Measurements from ENCODE around the gene PPEF2.
"Not testable (repeated sequence)": the region's sequence is repeated elsewhere in the genome, so short reads cannot be mapped to it uniquely, and the experiment has no call there.

Gene PPEF2

GRCh38 chr4:75902352-75902751 is at the start of gene PPEF2:
Gene PPEF2 (minus strand): TSS chr4:75902452. CDS start chr4:75896325, 6,127 bp downstream.
- no peak within 1 kb of the TSS for H3K9ac ChIP-seq (ENCODE audit: low read length in 5 of 5)
- H3K4me3 ChIP-seq (ENCODE audit: low read depth in 1 of 5, low read length in 5 of 5) = no peak within 1 kb of the TSS
- no peaks in the 10 kb centered on the region for H3K4me1 ChIP-seq (ENCODE audit: control insufficient read depth in 5 of 5, insufficient read depth in 5 of 5, low read length in 5 of 5)
- no peak within 1 kb of the TSS for H3K27ac ChIP-seq (ENCODE audit: low read depth, low read length)
- no peaks in the 10 kb centered on the region for H3K36me3 ChIP-seq (ENCODE audit: control insufficient read depth in 5 of 5, insufficient read depth in 5 of 5, low read length in 5 of 5)
- no peaks in the 10 kb centered on the region for H3K9me3 ChIP-seq (ENCODE audit: control insufficient read depth in 5 of 5, low read length in 5 of 5)
- H3K27me3 ChIP-seq (ENCODE audit: control insufficient read depth in 5 of 5, insufficient read depth in 4 of 5, low read length in 5 of 5) = peaks cover 0 to 2% (median 0%) of the 10 kb centered on the region in 5 donors

- Histone ChIP-seq H3K4me1 (ENCODE audit: control insufficient read depth in 5 of 5, insufficient read depth in 5 of 5, low read length in 5 of 5) (no peaks in the 10 kb centered on the region), H3K27ac (ENCODE audit: low read depth, low read length) (no peak overlapping the region), H3K4me3 (ENCODE audit: low read depth in 1 of 5, low read length in 5 of 5) (no peak overlapping the region), H3K9ac (ENCODE audit: low read length in 5 of 5) (no peak overlapping the region), H3K9me3 (ENCODE audit: control insufficient read depth in 5 of 5, low read length in 5 of 5) (no peaks in the 10 kb centered on the region), H3K27me3 (ENCODE audit: control insufficient read depth in 5 of 5, insufficient read depth in 4 of 5, low read length in 5 of 5) (no peaks in the 10 kb centered on the region), H3K36me3 (ENCODE audit: control insufficient read depth in 5 of 5, insufficient read depth in 5 of 5, low read length in 5 of 5) (peaks cover 46 to 80% (median 60%) of the 10 kb centered on the region in 5 donors)
Measured at GRCh38 chr4:75950213-75950815, 48.1 kb upstream of the PPEF2 start.

- H3K27ac ChIP-seq (ENCODE audit: low read depth, low read length) = no peak overlapping the region
- peaks cover 37 to 68% (median 53%) of the 10 kb centered on the region in 5 donors for H3K36me3 ChIP-seq (ENCODE audit: control insufficient read depth in 5 of 5, insufficient read depth in 5 of 5, low read length in 5 of 5)
Measured at GRCh38 chr4:75948822-75949444, 46.7 kb upstream of the PPEF2 start.

GRCh38 chr4:75940692-75941253 is 38.5 kb upstream of the PPEF2 start, which contains the start of gene NAAA:
Gene NAAA (minus strand): TSS chr4:75941013. CDS start chr4:75940949, 64 bp downstream.
- Histone ChIP-seq H3K4me3 (ENCODE audit: low read depth in 1 of 5, low read length in 5 of 5) (peak within 1 kb of the TSS; percentile 72 to 96 (median 92)), H3K27ac (ENCODE audit: low read depth, low read length) (peak within 1 kb of the TSS; percentile 58), H3K36me3 (ENCODE audit: control insufficient read depth in 5 of 5, insufficient read depth in 5 of 5, low read length in 5 of 5) (peaks cover 0 to 10% (median 2%) of the 10 kb centered on the region in 5 donors), H3K27me3 (ENCODE audit: control insufficient read depth in 5 of 5, insufficient read depth in 4 of 5, low read length in 5 of 5) (no peaks in the 10 kb centered on the region), H3K9me3 (ENCODE audit: control insufficient read depth in 5 of 5, low read length in 5 of 5) (no peaks in the 10 kb centered on the region), H3K4me1 (ENCODE audit: control insufficient read depth in 5 of 5, insufficient read depth in 5 of 5, low read length in 5 of 5) (peaks cover 0 to 18% (median 8%) of the 10 kb centered on the region in 5 donors), H3K9ac (ENCODE audit: low read length in 5 of 5) (peak within 1 kb of the TSS in 4 of 5 donors; percentile 68 to 77 (median 71))

More at GRCh38 chr4:75948822-75949444, 46.7 kb upstream of the PPEF2 start:
- H3K27me3 ChIP-seq (ENCODE audit: control insufficient read depth in 5 of 5, insufficient read depth in 4 of 5, low read length in 5 of 5) = no peaks in the 10 kb centered on the region
- H3K4me1 ChIP-seq (ENCODE audit: control insufficient read depth in 5 of 5, insufficient read depth in 5 of 5, low read length in 5 of 5) = no peaks in the 10 kb centered on the region
- no peaks in the 10 kb centered on the region for H3K9me3 ChIP-seq (ENCODE audit: control insufficient read depth in 5 of 5, low read length in 5 of 5)
- no peak overlapping the region for H3K4me3 ChIP-seq (ENCODE audit: low read depth in 1 of 5, low read length in 5 of 5)
- no peak overlapping the region for H3K9ac ChIP-seq (ENCODE audit: low read length in 5 of 5)

- H3K36me3 ChIP-seq (ENCODE audit: control insufficient read depth in 5 of 5, insufficient read depth in 5 of 5, low read length in 5 of 5) = peaks cover 0 to 17% (median 5%) of the 10 kb centered on the region in 5 donors
- no peaks in the 10 kb centered on the region for H3K27me3 ChIP-seq (ENCODE audit: control insufficient read depth in 5 of 5, insufficient read depth in 4 of 5, low read length in 5 of 5)
- peak overlapping the region in 4 of 5 donors; percentile 68 to 77 (median 71) for H3K9ac ChIP-seq (ENCODE audit: low read length in 5 of 5)
- H3K9me3 ChIP-seq (ENCODE audit: control insufficient read depth in 5 of 5, low read length in 5 of 5) = no peaks in the 10 kb centered on the region
- peak overlapping the region; percentile 72 to 96 (median 92) for H3K4me3 ChIP-seq (ENCODE audit: low read depth in 1 of 5, low read length in 5 of 5)
- H3K27ac ChIP-seq (ENCODE audit: low read depth, low read length) = peak overlapping the region; percentile 58
- peaks cover 0 to 18% (median 8%) of the 10 kb centered on the region in 5 donors for H3K4me1 ChIP-seq (ENCODE audit: control insufficient read depth in 5 of 5, insufficient read depth in 5 of 5, low read length in 5 of 5)
Measured at GRCh38 chr4:75939890-75940691, 37.8 kb upstream of the PPEF2 start.

GRCh38 chr4:75935628-75936027 is 33.4 kb upstream of the PPEF2 start:
- no peaks in the 10 kb centered on the region for H3K27me3 ChIP-seq (ENCODE audit: control insufficient read depth in 5 of 5, insufficient read depth in 4 of 5, low read length in 5 of 5)
- peaks cover 4 to 19% (median 12%) of the 10 kb centered on the region in 5 donors for H3K36me3 ChIP-seq (ENCODE audit: control insufficient read depth in 5 of 5, insufficient read depth in 5 of 5, low read length in 5 of 5)
- peaks cover 0 to 13% (median 5%) of the 10 kb centered on the region in 5 donors for H3K4me1 ChIP-seq (ENCODE audit: control insufficient read depth in 5 of 5, insufficient read depth in 5 of 5, low read length in 5 of 5)
- no peaks in the 10 kb centered on the region for H3K9me3 ChIP-seq (ENCODE audit: control insufficient read depth in 5 of 5, low read length in 5 of 5)
- no peak overlapping the region for H3K4me3 ChIP-seq (ENCODE audit: low read depth in 1 of 5, low read length in 5 of 5)
- H3K9ac ChIP-seq (ENCODE audit: low read length in 5 of 5) = no peak overlapping the region
- no peak overlapping the region for H3K27ac ChIP-seq (ENCODE audit: low read depth, low read length)

GRCh38 chr4:75930152-75930551 is 27.9 kb upstream of the PPEF2 start:
- Histone ChIP-seq H3K9ac (ENCODE audit: low read length in 5 of 5) (no peak overlapping the region), H3K9me3 (ENCODE audit: control insufficient read depth in 5 of 5, low read length in 5 of 5) (no peaks in the 10 kb centered on the region), H3K27ac (ENCODE audit: low read depth, low read length) (no peak overlapping the region), H3K27me3 (ENCODE audit: control insufficient read depth in 5 of 5, insufficient read depth in 4 of 5, low read length in 5 of 5) (no peaks in the 10 kb centered on the region), H3K4me1 (ENCODE audit: control insufficient read depth in 5 of 5, insufficient read depth in 5 of 5, low read length in 5 of 5) (no peaks in the 10 kb centered on the region), H3K36me3 (ENCODE audit: control insufficient read depth in 5 of 5, insufficient read depth in 5 of 5, low read length in 5 of 5) (peaks cover 14 to 41% (median 15%) of the 10 kb centered on the region in 5 donors), H3K4me3 (ENCODE audit: low read depth in 1 of 5, low read length in 5 of 5) (no peak overlapping the region)

- H3K36me3 ChIP-seq (ENCODE audit: control insufficient read depth in 5 of 5, insufficient read depth in 5 of 5, low read length in 5 of 5) = peaks cover 18 to 71% (median 29%) of the 10 kb centered on the region in 5 donors
- H3K4me3 ChIP-seq (ENCODE audit: low read depth in 1 of 5, low read length in 5 of 5); H3K9me3 ChIP-seq (ENCODE audit: control insufficient read depth in 5 of 5, low read length in 5 of 5); H3K4me1 ChIP-seq (ENCODE audit: control insufficient read depth in 5 of 5, insufficient read depth in 5 of 5, low read length in 5 of 5); H3K27ac ChIP-seq (ENCODE audit: low read depth, low read length); H3K9ac ChIP-seq (ENCODE audit: low read length in 5 of 5); H3K27me3 ChIP-seq (ENCODE audit: control insufficient read depth in 5 of 5, insufficient read depth in 4 of 5, low read length in 5 of 5): not testable (repeated sequence)
Measured at GRCh38 chr4:75924916-75925315, 22.7 kb upstream of the PPEF2 start.

GRCh38 chr4:75924309-75924827 is 22.1 kb upstream of the PPEF2 start:
- Histone ChIP-seq H3K4me3 (ENCODE audit: low read depth in 1 of 5, low read length in 5 of 5) (no peak overlapping the region), H3K27ac (ENCODE audit: low read depth, low read length) (no peak overlapping the region), H3K9me3 (ENCODE audit: control insufficient read depth in 5 of 5, low read length in 5 of 5) (no peaks in the 10 kb centered on the region), H3K36me3 (ENCODE audit: control insufficient read depth in 5 of 5, insufficient read depth in 5 of 5, low read length in 5 of 5) (peaks cover 18 to 70% (median 32%) of the 10 kb centered on the region in 5 donors), H3K27me3 (ENCODE audit: control insufficient read depth in 5 of 5, insufficient read depth in 4 of 5, low read length in 5 of 5) (no peaks in the 10 kb centered on the region), H3K9ac (ENCODE audit: low read length in 5 of 5) (no peak overlapping the region), H3K4me1 (ENCODE audit: control insufficient read depth in 5 of 5, insufficient read depth in 5 of 5, low read length in 5 of 5) (no peaks in the 10 kb centered on the region)
